GM19351 (cell line): ENCODE results near the gene TWIST1.

Source experiments
- ATAC-seq: cut with Tn5 transposase; IDR thresholded peaks from one replicate; pipeline ENCODE4 v1.9.1; 2021; ENCODE audit warnings: mild to moderate bottlenecking, moderate library complexity; ENCODE audit not compliant: unreplicated experiment

TWIST1 gene

GRCh38 chr7:19113855-19114550 is 3.4 kb downstream of the TWIST1 start:
- ATAC-seq, result no peak

GRCh38 chr7:19113002-19113350 is 4.5 kb downstream of the TWIST1 start:
- no peak for ATAC-seq

GRCh38 chr7:19112274-19113001 is 5.0 kb downstream of the TWIST1 start:
- no peak for ATAC-seq

GRCh38 chr7:19111474-19112273 is 5.8 kb downstream of the TWIST1 start:
- no peak for ATAC-seq

- no peak for ATAC-seq
Observed at GRCh38 chr7:19110776-19111175, 6.7 kb downstream of the TWIST1 start.

GRCh38 chr7:19110026-19110730 is 7.3 kb downstream of the TWIST1 start:
- no peak for ATAC-seq

- no peak for ATAC-seq
Observed at GRCh38 chr7:19109000-19109946, 8.2 kb downstream of the TWIST1 start.

- ATAC-seq, result no peak
Observed at GRCh38 chr7:19107356-19108146, 9.9 kb downstream of the TWIST1 start.

GRCh38 chr7:19107081-19107355 is 10.4 kb downstream of the TWIST1 start:
- ATAC-seq, result no peak

- no peak for ATAC-seq
Observed at GRCh38 chr7:19106241-19107080, 11.0 kb downstream of the TWIST1 start.

- ATAC-seq, result no peak
Observed at GRCh38 chr7:19105546-19105945, 11.9 kb downstream of the TWIST1 start.

- ATAC-seq, result no peak
Observed at GRCh38 chr7:19104811-19105210, 12.6 kb downstream of the TWIST1 start.

- ATAC-seq, result no peak
Observed at GRCh38 chr7:19102884-19103283, 14.6 kb downstream of the TWIST1 start.

GRCh38 chr7:19101909-19102308 is 15.5 kb downstream of the TWIST1 start:
- ATAC-seq, result no peak

- ATAC-seq, result no peak
Observed at GRCh38 chr7:19101472-19101871, 16.0 kb downstream of the TWIST1 start.

- no peak for ATAC-seq
Observed at GRCh38 chr7:19099924-19100323, 17.5 kb downstream of the TWIST1 start.

GRCh38 chr7:19099194-19099593 is 18.2 kb downstream of the TWIST1 start:
- no peak for ATAC-seq

- ATAC-seq, result no peak
Observed at GRCh38 chr7:19098510-19098909, 18.9 kb downstream of the TWIST1 start.
